Natural killer cell (primary cell): ENCODE data around the gene CARD11. TPM values are rescaled to one million over a fixed set of nuclear protein-coding genes. Genes with fewer than 3 reads are reported as not detected.

ENCODE experiments used
- ATAC-seq, 3 donors: fragments of 150-1000 bp in 2 of 3; fragments of 200-7000 bp in 1 of 3; cut with Tn5 transposase; 1 replicate in 1 of 3; 2 replicates in 2 of 3; pipeline ENCODE4 v1.10.0; 2021; ENCODE audit warnings: mild to moderate bottlenecking in 2 of 3, moderate library complexity in 2 of 3
- DNase-seq, 2 donors: peaks; one replicate each; pipeline versions ENCODE4 v3.0.0 to v3.0.0-alpha.2; 2013 to 2021; ENCODE audit warnings: mixed read lengths in 1 of 2
- H3K27ac ChIP-seq: one replicate; pipeline ENCODE4 v1.5.1; 2013; ENCODE audit warnings: mild to moderate bottlenecking, low read length
- H3K27me3 ChIP-seq: one replicate; pipeline ENCODE4 v1.6.1; 2013; ENCODE audit warnings: low read length; ENCODE audit not compliant: control insufficient read depth, insufficient read depth
- H3K36me3 ChIP-seq: one replicate; pipeline ENCODE4 v1.6.1; 2013; ENCODE audit warnings: low read length; ENCODE audit not compliant: control insufficient read depth, insufficient read depth
- H3K4me1 ChIP-seq: one replicate; pipeline ENCODE4 v1.6.1; 2013; ENCODE audit warnings: low read length; ENCODE audit not compliant: control insufficient read depth, insufficient read depth
- H3K4me3 ChIP-seq: one replicate; pipeline ENCODE4 v1.5.1; 2013; ENCODE audit warnings: low read length
- H3K9me3 ChIP-seq: one replicate; pipeline ENCODE4 v1.6.1; 2013; ENCODE audit warnings: low read length; ENCODE audit not compliant: control insufficient read depth, insufficient read depth
- H3K27ac Mint-ChIP-seq, 2 donors: one replicate each; pipeline ENCODE4 v1.8.0; 2022; ENCODE audit warnings: mild to moderate bottlenecking in 2 of 2, mixed read lengths in 2 of 2, moderate library complexity in 1 of 2
- H3K27me3 Mint-ChIP-seq, 2 donors: one replicate each; pipeline ENCODE4 v1.8.0; 2022; ENCODE audit warnings: low read depth in 2 of 2, mixed read lengths in 2 of 2
- H3K36me3 Mint-ChIP-seq: one replicate; pipeline ENCODE4 v1.8.0; 2022; ENCODE audit warnings: mixed read lengths
- H3K4me1 Mint-ChIP-seq, 2 donors: one replicate each; pipeline ENCODE4 v1.8.0; 2022; ENCODE audit warnings: mixed read lengths in 2 of 2
- H3K4me3 Mint-ChIP-seq: one replicate; pipeline ENCODE4 v1.8.0; 2022; ENCODE audit warnings: mild to moderate bottlenecking, moderate library complexity, mixed read lengths
- H3K9me3 Mint-ChIP-seq, 2 donors: one replicate each; pipeline ENCODE4 v1.8.0; 2022; ENCODE audit warnings: mixed read lengths in 2 of 2
- WGBS: methylation state at CpG from one replicate; pipeline ENCODE4 v1.1.7; 2013; ENCODE audit warnings: missing lambda C conversion rate; ENCODE audit not compliant: insufficient coverage; 5-methylcytosine and 5-hydroxymethylcytosine counted together
- intact Hi-C: fragments of 100-400 bp; cut with micrococcal nuclease; formaldehyde crosslinking; loops from one replicate; pipeline ENCODE4 v1.14.2; 2022
- total RNA-seq, 4 donors: library from RNA; stranded (reverse); fragments of 120-200 nt in 1 of 4; gene quantifications; one replicate each; pipeline versions ENCODE4 v1.2.3 to v1.2.4, GENCODE V29; 2013 to 2022
- TF ChIP-seq, protein P1 (sequence below): fragments of 200-600 bp; IDR thresholded peaks from one replicate; pipeline ENCODE4 v1.8.0; 2022; ENCODE audit warnings: antibody characterized with exemption

Gene CARD11
- total RNA-seq, 3 donors from 2014 or later (not counting 1 experiment from before 2014, with no cell fraction given) = 196 to 233 (median 199) TPM

DNA sequence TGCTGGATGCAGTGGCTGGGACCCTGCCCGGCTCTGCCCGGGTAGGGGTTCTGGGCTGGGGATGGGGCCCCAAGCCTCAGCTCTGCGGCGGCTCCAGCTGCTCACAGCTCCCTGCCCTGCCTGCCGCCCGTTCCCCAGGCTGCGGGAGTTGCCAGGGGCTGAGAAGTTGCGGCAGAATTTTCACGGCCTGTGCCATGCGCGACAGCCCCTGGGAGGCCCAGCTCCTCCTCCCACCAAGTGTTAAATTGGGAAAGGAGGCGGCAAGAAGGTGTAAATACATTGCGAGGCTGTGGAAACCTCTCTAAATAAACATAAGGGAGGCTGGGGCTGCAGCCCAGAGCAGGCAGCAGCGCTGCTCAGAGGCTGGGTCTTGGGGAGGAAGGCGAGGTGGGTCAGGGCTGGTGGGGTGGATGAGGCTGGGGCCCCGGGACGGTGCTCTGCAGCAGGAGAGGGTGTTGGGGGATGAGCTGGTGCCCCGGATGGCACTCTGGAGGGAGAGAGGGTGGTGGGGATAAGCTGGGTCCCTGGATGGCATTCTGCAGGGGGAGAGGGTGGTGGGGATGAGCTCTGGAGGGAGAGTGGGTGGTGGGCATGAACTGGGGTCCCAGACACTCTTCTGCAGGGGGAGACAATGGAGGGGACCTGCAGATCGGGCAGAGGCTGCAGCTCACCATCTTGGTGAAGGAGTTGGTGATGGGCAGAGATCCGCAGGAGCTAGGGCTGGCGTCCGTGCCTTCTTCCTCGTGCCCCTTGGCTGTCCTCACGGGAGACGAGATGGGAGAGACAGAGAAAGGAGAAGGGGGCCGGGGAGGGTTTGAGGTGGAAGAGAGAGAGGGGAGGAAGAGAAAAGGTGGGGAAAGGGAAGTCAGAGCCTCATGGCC lies 114.1 kb downstream of the CARD11 start:
- no peaks in the 10 kb centered on the region for H3K4me1 ChIP-seq
- no peak overlapping the region for H3K4me3 ChIP-seq
- TF ChIP-seq, protein P1, sequence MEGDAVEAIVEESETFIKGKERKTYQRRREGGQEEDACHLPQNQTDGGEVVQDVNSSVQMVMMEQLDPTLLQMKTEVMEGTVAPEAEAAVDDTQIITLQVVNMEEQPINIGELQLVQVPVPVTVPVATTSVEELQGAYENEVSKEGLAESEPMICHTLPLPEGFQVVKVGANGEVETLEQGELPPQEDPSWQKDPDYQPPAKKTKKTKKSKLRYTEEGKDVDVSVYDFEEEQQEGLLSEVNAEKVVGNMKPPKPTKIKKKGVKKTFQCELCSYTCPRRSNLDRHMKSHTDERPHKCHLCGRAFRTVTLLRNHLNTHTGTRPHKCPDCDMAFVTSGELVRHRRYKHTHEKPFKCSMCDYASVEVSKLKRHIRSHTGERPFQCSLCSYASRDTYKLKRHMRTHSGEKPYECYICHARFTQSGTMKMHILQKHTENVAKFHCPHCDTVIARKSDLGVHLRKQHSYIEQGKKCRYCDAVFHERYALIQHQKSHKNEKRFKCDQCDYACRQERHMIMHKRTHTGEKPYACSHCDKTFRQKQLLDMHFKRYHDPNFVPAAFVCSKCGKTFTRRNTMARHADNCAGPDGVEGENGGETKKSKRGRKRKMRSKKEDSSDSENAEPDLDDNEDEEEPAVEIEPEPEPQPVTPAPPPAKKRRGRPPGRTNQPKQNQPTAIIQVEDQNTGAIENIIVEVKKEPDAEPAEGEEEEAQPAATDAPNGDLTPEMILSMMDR = no peak
- H3K27ac Mint-ChIP-seq = peak overlapping the region in 1 of 2 donors; percentile 27
- intact Hi-C loops = no loop called here
- peaks cover 83% of the 10 kb centered on the region for H3K36me3 ChIP-seq
- H3K9me3 ChIP-seq = no peaks in the 10 kb centered on the region
- no peak for ATAC-seq
- H3K36me3 Mint-ChIP-seq = no peaks in the 10 kb centered on the region
- peaks cover 0 to 5% of the 10 kb centered on the region in 2 donors for H3K4me1 Mint-ChIP-seq
- no peaks in the 10 kb centered on the region for H3K9me3 Mint-ChIP-seq
- no peaks in the 10 kb centered on the region for H3K27me3 ChIP-seq
- no peaks in the 10 kb centered on the region for H3K27me3 Mint-ChIP-seq
- no peak for DNase-seq
- no peak overlapping the region for H3K4me3 Mint-ChIP-seq
- 92% methylated on average over 25 of the region's 26 CpGs for WGBS
- H3K27ac ChIP-seq = no peak overlapping the region

DNA sequence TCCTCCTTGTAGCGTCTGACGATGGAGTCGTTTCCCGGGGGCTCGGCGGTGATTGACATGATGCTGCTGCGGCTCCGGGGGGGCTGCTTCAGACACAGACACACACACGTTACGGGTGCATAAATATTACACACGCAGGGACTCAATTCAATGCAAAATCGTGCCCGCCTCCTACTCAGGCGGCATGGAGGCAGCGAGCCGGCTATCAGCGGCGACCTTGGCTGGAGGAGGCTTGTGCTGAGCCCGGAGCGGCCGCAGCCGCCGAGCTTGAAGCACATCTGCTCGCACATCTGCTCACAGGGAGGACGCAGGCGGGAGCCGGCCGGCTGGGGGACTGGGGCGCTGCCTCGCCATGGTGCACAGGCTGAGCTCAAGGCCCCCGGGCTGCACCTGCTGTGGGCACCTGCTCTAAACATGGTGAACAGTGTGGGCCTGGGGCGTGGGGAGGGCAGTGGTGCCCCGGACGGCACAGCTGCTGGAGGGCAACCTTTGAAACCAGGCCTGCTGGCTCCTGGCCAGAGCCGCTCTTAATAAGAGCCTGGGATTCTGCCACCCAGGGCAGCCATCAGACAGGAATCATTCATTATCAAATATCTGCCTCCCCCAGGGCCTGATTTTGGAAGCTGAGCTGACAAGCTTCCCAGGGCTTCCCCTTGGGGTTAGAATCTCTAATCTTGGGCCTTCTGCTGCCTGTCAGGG lies 114.9 kb downstream of the CARD11 start:
- no peaks in the 10 kb centered on the region for H3K4me1 ChIP-seq
- no peak for ATAC-seq
- DNase-seq = no peak
- no peak overlapping the region for H3K27ac Mint-ChIP-seq
- intact Hi-C loops = no loop called here
- H3K27me3 Mint-ChIP-seq = no peaks in the 10 kb centered on the region
- no peak overlapping the region for H3K4me3 ChIP-seq
- no peaks in the 10 kb centered on the region for H3K27me3 ChIP-seq
- 97% methylated on average over 35 of the region's 35 CpGs for WGBS
- H3K36me3 ChIP-seq = peaks cover 78% of the 10 kb centered on the region
- peaks cover 0 to 5% of the 10 kb centered on the region in 2 donors for H3K4me1 Mint-ChIP-seq
- TF ChIP-seq, protein P1 = no peak
- no peak overlapping the region for H3K27ac ChIP-seq
- H3K9me3 Mint-ChIP-seq = no peaks in the 10 kb centered on the region
- no peaks in the 10 kb centered on the region for H3K36me3 Mint-ChIP-seq
- H3K4me3 Mint-ChIP-seq = no peak overlapping the region
- no peaks in the 10 kb centered on the region for H3K9me3 ChIP-seq

DNA sequence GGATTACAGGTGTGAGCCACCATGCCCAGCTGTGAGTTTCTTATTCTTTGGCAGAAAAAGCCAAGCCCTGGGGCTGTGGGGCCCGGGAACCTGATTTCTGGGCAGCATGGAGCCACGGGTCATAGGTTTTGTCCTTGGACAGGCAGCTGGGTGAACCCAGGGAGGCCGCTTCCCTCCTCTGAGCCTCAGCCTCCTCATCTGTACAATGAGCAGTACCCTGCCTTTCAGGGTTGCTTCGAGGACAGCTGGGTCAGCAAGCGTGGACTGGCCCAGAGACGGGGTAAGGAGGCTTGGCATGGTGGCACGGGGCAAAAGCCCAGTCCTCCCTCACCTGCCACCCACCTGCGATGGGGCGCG lies 115.4 kb downstream of the CARD11 start:
- DNase-seq = no peak

More for the DNA sequence above, 115.4 kb downstream of the CARD11 start:
- Histone ChIP-seq H3K27ac (no peak overlapping the region), H3K36me3 (peaks cover 82% of the 10 kb centered on the region), H3K4me1 (no peaks in the 10 kb centered on the region), H3K27me3 (no peaks in the 10 kb centered on the region), H3K4me3 (no peak overlapping the region), H3K9me3 (no peaks in the 10 kb centered on the region)
- Mint-ChIP-seq H3K4me3 (no peak overlapping the region), H3K27ac (no peak overlapping the region), H3K36me3 (no peaks in the 10 kb centered on the region), H3K27me3 (no peaks in the 10 kb centered on the region), H3K4me1 (peaks cover 0 to 5% of the 10 kb centered on the region in 2 donors), H3K9me3 (no peaks in the 10 kb centered on the region)
- 96% methylated on average over 10 of the region's 10 CpGs for WGBS
- ATAC-seq = no peak
- TF ChIP-seq, protein P1 = no peak
- intact Hi-C loops = no loop called here
